Dermis blood vessel endothelial cell (primary cell): Measurements from ENCODE around the gene DAAM1. TPM values are rescaled to one million over a fixed set of nuclear protein-coding genes. Genes with fewer than 3 reads are reported as not detected.

Source experiments
- DNase-seq: peaks from one replicate; pipeline ENCODE4 v3.0.0; 2010
- total RNA-seq: library from RNA; depleted of rRNA; stranded (reverse); fragments of >200 nt; gene quantifications from 2 replicates; pipeline ENCODE4 v1.2.3, GENCODE V29; 2014

Gene DAAM1
- total RNA-seq, 1 donor from 2014 or later, result 32.0 TPM

DNA sequence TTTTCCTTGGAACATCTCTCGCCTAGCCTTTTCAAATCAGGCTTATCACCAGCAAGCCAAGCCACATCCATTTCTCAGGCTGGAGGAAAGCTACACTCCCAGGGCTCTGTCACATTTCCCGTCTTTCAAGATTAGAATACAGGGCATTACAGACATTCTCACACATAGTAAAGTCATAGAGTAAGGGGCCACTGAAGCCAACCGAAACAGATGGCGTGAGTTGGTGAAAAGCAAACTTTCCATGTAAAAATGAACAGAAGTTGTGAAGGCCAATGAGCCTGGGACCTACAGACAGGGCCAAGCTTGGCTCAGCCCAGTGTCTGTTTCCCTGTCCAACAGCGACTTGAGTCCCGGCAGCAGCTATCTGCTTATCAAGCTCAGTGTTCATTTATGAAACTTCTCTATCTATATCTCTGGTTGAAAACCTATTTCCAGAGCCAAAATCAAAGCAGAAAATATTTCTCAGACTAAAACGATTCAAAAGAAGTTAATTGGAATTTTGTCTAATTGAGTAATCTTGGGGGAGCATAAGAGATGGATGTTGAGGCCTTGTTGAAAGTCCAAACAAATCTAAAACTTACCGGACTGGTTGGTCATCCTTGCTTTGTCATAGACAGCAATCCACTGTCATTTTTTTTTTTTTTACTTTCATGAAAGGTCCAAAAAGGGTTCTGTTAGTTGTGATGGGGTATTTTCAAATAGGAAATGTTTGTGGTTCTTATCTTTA lies 105.6 kb downstream of the DAAM1 start:
- no peak for DNase-seq

DNA sequence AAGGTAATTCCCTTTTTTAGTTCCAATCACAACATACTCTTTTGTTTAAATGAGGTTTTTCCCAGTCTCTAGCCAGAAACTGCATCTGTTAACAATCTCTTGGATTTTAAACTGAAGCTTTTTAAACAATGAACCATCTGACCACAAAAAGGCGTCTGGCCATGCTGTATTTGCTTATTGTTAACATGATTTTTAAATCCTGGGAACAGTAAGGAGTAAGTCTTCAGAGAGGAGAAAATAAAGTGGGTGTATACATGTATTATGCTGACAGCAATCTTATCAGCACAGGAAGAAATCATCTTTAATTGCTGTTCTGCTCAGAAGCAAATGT lies 106.2 kb downstream of the DAAM1 start:
- no peak for DNase-seq

GRCh38 chr14:59295951-59296350 lies 107.5 kb downstream of the DAAM1 start:
- no peak for DNase-seq

- no peak for DNase-seq
Measured at GRCh38 chr14:59296508-59296907, 108.0 kb downstream of the DAAM1 start.

DNA sequence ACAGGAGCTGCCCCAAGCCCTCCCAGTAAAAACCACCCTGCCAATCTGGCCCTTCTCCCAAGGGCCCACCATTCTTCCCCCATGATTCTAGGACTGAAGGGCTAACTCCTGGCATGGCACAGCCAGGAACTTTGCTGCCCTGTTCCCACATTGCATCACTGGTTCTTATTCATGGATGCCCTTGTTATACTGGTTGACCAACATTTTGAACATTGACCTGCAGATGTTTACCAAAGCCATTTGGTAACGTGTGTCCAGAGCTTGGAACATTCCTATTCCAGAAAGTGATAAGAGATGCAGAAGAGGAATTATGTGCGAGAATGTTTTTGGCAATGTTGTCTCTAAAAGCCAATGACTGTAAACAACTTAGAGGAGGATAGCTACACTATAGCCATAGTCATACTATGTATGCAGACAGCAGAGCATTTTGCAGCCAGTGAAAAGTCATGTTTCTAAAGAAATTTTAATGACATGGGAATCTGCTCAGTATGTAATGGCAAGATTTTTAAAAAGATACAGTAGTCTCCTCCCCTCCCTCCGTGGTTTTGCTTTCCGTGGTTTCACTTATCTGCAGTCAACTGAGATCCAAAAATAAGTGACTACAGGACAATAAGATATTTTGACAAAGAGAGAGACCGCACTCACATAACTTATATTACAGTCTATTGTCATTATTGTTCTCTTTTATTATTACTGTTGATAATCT lies 108.8 kb downstream of the DAAM1 start:
- DNase-seq, result no peak

DNA sequence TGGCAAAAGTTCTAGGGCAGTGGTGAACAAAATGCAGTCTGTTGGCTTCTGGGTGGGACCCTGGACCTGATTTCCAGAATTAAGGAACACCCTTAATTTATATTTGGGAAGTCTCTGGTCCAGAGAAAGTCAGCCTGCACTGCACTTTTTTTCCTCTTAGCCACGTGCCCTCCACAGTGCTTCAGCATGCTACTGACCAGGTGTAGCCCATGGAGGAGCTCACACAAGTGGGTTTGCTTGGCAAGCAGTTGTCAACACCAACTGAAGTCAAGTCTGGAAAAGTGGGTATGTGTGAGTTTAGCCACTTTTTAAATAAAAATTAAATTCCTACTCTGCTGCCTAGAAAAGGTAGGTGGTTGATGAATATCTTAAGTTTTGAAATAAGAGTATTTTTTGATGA lies 111.3 kb downstream of the DAAM1 start:
- DNase-seq, result no peak

DNA sequence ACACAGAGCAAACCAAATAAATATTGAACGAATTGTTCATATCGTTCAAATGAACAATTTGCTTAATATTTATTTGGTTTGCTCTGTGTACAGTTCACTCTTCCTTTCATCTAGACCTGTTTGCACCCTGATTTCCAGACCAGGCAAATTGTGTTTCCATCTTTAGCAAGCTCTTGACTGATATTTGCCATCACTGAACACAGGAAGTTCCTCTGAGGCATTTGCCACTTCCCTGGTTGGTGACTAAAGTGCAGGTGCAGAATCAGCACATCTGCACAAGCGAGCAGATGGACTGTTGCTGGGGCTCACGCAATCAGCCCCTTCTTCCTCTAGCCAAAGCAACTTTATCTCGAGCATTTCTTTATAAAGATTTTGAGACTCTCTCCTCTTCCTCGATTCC lies 112.9 kb downstream of the DAAM1 start:
- DNase-seq, result peak; percentile 77

GRCh38 chr14:59302313-59302712 lies 113.8 kb downstream of the DAAM1 start:
- no peak for DNase-seq

DNA sequence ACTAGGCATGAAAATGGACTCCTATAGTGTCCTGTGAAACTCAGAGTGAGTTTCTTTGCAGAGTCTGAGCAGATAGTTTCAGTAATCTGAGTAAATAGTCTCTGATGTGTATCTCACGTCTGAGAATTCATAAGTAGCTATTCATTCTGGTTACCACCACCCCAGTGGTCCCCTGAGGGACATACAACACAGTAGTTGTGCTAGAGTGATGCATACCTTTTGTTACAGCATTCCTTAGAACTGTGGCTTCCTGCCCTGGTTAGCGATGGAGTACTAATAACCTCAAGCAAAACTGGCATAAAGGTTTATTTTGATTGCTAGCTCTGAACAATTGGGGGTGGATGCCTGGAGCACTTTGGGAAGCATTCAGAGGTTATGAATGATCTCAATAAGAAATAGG lies 114.7 kb downstream of the DAAM1 start:
- peak; percentile 10 for DNase-seq

DNA sequence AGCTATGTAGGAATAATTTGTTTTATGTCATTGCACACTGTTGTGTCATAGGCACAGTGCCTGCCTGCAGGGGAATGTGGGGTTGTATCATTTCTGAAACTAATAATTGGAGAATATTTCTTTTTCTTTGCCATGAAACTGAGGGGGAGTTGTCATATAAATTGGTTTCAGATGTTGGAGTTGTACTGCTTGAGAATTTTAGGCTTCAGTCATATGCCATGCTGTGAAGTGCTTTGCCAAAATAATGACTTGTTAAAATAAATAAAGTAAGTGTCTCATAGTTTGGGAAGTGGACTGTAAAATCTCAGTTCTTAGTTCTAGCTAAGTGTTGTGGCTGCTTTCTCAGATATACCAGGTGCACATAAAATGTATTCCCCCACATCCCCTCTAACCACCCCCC lies 116.8 kb downstream of the DAAM1 start:
- DNase-seq, result no peak

DNA sequence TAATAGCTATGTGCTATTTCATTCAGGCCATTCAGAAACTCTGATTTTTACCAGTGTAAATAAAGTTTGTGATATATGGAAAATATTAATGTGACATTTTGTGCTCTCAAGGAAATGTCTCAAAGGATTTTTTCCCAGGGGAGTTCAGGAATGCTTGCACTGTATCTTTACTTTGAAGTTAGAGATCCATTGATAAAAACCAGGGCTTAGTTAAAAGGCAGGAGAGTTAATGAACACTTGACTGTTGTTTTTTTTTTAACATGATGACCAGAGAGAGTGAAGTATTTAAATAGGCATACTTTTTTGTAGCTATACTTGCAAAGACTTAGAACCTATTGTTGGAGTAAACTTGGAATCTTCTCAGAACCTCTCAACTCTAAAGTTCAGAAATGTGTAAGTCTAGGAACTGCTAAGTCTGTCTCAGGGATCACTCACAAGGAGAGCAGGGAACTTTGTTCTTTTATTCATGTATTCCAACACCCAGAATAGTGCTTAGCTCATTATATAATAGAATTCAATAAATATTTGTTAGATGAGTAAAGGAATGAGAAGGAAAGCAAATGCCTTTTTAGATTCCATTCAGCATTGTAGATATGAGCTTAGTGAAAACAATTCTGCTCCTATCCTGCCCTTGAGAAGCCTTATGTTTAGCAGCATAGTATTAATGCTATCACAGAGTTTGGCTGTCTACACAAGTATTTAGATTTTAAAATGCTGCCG lies 117.5 kb downstream of the DAAM1 start:
- DNase-seq, result peak; percentile 26

GRCh38 chr14:59306775-59307174 lies 118.3 kb downstream of the DAAM1 start:
- DNase-seq, result peak; percentile 83

DNA sequence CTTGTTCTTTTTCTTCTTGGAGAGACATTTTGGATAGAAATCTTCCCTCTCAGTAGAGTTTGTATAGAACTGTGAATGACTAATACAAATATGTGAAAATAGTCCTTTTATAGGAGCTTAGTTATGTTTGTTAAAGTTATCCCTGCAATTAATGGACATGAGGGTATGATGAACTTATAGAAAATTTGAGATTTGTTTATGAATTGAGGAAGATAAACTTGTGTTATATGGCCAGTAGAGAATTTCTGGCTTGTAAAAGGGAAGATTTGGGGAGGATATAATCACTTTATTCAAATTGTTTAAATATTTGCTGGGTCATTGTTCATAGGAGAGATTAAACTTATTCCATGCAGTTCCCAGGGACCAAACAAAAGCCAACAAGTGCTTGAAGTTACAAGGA lies 119.6 kb downstream of the DAAM1 start:
- no peak for DNase-seq

- peak; percentile 13 for DNase-seq
Measured at GRCh38 chr14:59308673-59309072, 120.2 kb downstream of the DAAM1 start.

GRCh38 chr14:59309291-59309900 lies 120.9 kb downstream of the DAAM1 start:
- peak; percentile 30 for DNase-seq

DNA sequence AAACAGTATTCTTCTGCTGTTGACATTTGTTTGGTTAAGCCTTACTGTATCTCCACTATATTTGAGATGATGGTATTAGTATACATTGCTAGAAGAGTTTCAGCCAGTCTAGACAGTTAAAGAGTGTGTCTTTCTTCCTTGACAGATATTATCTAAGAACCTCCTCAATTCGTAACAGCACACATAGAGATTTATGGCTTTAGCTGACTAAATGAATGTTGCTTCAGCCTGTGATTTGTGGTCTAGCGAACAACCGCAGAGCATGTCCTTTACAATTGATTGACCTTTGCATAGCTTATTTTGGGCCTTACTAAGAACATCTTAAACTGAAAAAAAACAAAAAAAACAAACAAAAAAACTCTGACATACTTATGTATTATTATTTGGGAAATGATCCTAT lies 122.2 kb downstream of the DAAM1 start:
- no peak for DNase-seq

GRCh38 chr14:59311723-59312122 lies 123.3 kb downstream of the DAAM1 start:
- no peak for DNase-seq

DNA sequence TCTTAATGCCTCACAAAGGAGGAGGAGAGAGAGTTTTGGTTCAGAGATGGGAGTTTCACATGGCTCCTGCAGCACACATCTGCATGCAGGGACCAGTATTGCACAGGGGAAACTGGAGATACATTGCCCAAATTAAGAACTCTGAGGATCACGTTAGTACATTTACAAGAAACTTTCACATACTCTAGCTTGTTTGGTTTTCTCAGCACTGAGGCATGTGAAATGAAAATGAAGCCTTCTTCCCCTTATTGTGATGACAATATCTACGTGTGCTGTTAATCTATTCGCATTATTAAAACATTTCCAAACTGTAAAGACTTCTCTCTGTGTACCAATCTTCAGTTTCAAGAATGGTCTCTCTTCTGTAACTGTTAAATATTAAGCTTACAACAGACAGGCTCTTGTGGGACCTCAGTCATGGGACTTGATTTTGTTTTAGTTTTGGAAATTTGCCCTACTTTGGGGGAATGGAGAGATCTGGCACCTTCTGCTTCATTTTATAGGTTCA lies 124.7 kb downstream of the DAAM1 start:
- DNase-seq, result no peak

GRCh38 chr14:59313658-59314608 lies 125.5 kb downstream of the DAAM1 start:
- DNase-seq, result no peak

GRCh38 chr14:59314953-59315599 lies 126.6 kb downstream of the DAAM1 start:
- DNase-seq, result no peak

- DNase-seq, result no peak
Measured at GRCh38 chr14:59316151-59316830, 127.8 kb downstream of the DAAM1 start.
